DOHH2 (cell line): ENCODE data around the gene STX1A.
A peak's percentile ranks its signal among the peaks of the same experiment; 100 is the strongest.

Experiments used
- H3F3A ChIP-seq: fragments of 200-600 bp; sonication (generic), shearing (Covaris generic); 2 replicates; pipeline ENCODE4 v1.6.0; 2016; ENCODE audit warnings: antibody characterized with exemption, mild to moderate bottlenecking; ENCODE audit not compliant: control insufficient read depth, insufficient read depth
- H3K27ac ChIP-seq: fragments of 200-600 bp; sonication (generic); 2 replicates; pipeline ENCODE4 v1.5.1; 2014; ENCODE audit warnings: low read depth, mild to moderate bottlenecking, low read length, moderate library complexity
- H3K27me3 ChIP-seq: fragments of 200-600 bp; sonication (generic); 2 replicates; pipeline ENCODE4 v1.6.1; 2014; ENCODE audit warnings: mild to moderate bottlenecking, low read length, mixed read lengths; ENCODE audit not compliant: control insufficient read depth
- H3K36me3 ChIP-seq: fragments of 200-600 bp; sonication (generic); 2 replicates; pipeline ENCODE4 v1.6.1; 2014; ENCODE audit warnings: mild to moderate bottlenecking, low read length, moderate library complexity, mixed read lengths; ENCODE audit not compliant: control insufficient read depth
- H3K4me1 ChIP-seq: fragments of 200-600 bp; sonication (generic); 2 replicates; pipeline ENCODE4 v1.6.1; 2014; ENCODE audit warnings: mild to moderate bottlenecking, low read length, mixed read lengths; ENCODE audit not compliant: control insufficient read depth
- H3K4me2 ChIP-seq: fragments of 200-600 bp; sonication (generic); 2 replicates; pipeline ENCODE4 v1.6.0; 2014; ENCODE audit warnings: mild to moderate bottlenecking, low read length, moderate library complexity
- H3K4me3 ChIP-seq: fragments of 200-600 bp; sonication (generic); 2 replicates; pipeline ENCODE4 v1.5.1; 2014; ENCODE audit warnings: mild to moderate bottlenecking, low read length, mixed read lengths
- H3K79me2 ChIP-seq: fragments of 200-600 bp; sonication (generic); 2 replicates; pipeline ENCODE4 v1.6.1; 2014; ENCODE audit warnings: mild to moderate bottlenecking, low read length, mixed read lengths; ENCODE audit not compliant: control insufficient read depth
- H3K9me2 ChIP-seq: fragments of 200-600 bp; sonication (generic); replicated peaks from 2 replicates; pipeline ENCODE4 v1.6.1; 2014; ENCODE audit warnings: mild to moderate bottlenecking, low read length, mixed read lengths; ENCODE audit not compliant: control insufficient read depth
- H3K9me3 ChIP-seq: fragments of 200-600 bp; sonication (generic); 2 replicates; pipeline ENCODE4 v1.6.1; 2014; ENCODE audit warnings: antibody characterized with exemption, low read length, mixed read lengths; ENCODE audit not compliant: control insufficient read depth, insufficient read depth
- H4K20me1 ChIP-seq: fragments of 200-600 bp; sonication (generic); 2 replicates; pipeline ENCODE4 v1.6.0; 2014; ENCODE audit warnings: low read depth, mild to moderate bottlenecking, antibody characterized with exemption, low read length, moderate library complexity; ENCODE audit not compliant: control insufficient read depth, insufficient read depth
- CTCF ChIP-seq: fragments of 200-600 bp; sonication (generic); IDR thresholded peaks from one replicate; pipeline ENCODE4 v1.5.1; 2014; ENCODE audit warnings: antibody characterized with exemption, mild to moderate bottlenecking, low read depth, low read length; ENCODE audit not compliant: poor library complexity, severe bottlenecking
- EZH2phosphoT487 ChIP-seq: fragments of 200-600 bp; sonication (generic); IDR thresholded peaks from 2 replicates; pipeline ENCODE4 v1.6.1; 2017; ENCODE audit warnings: borderline replicate concordance, mild to moderate bottlenecking, antibody characterized with exemption, low read length, moderate library complexity, mixed read lengths

Gene STX1A

GRCh38 chr7:73712773-73713172 is 6.7 kb downstream of the STX1A start:
- no peaks in the 10 kb centered on the region for H3K36me3 ChIP-seq
- H3F3A ChIP-seq = no peaks in the 10 kb centered on the region
- H3K27ac ChIP-seq = no peak overlapping the region
- H3K4me2 ChIP-seq = no peak overlapping the region
- H3K79me2 ChIP-seq = peaks cover 2% of the 10 kb centered on the region
- no peak overlapping the region for H3K4me3 ChIP-seq
- H4K20me1 ChIP-seq = peaks cover 15% of the 10 kb centered on the region; the same call in 1 of the 2 replicates
- peaks cover 12% of the 10 kb centered on the region for H3K4me1 ChIP-seq
- no peaks in the 10 kb centered on the region for H3K9me2 ChIP-seq
- no peaks in the 10 kb centered on the region for H3K9me3 ChIP-seq
- TF ChIP-seq CTCF (no peak), EZH2phosphoT487 (no peak)
- peaks cover 5% of the 10 kb centered on the region for H3K27me3 ChIP-seq

GRCh38 chr7:73708961-73709549 is 10.4 kb downstream of the STX1A start:
- Histone ChIP-seq H3K4me1 (peaks cover 11% of the 10 kb centered on the region), H3K27ac (no peak overlapping the region), H3F3A (no peaks in the 10 kb centered on the region), H4K20me1 (peaks cover 4% of the 10 kb centered on the region; the same call in 1 of the 2 replicates), H3K4me2 (no peak overlapping the region), H3K79me2 (no peaks in the 10 kb centered on the region), H3K9me2 (no peaks in the 10 kb centered on the region), H3K27me3 (no peaks in the 10 kb centered on the region), H3K36me3 (no peaks in the 10 kb centered on the region), H3K4me3 (no peak overlapping the region), H3K9me3 (no peaks in the 10 kb centered on the region)
- TF ChIP-seq EZH2phosphoT487 (no peak), CTCF (no peak)

- Histone ChIP-seq H3F3A (no peaks in the 10 kb centered on the region), H3K9me2 (no peaks in the 10 kb centered on the region), H3K79me2 (no peaks in the 10 kb centered on the region), H3K36me3 (no peaks in the 10 kb centered on the region), H3K4me1 (peaks cover 13% of the 10 kb centered on the region), H3K4me3 (no peak overlapping the region), H4K20me1 (no peaks in the 10 kb centered on the region), H3K27me3 (no peaks in the 10 kb centered on the region), H3K9me3 (no peaks in the 10 kb centered on the region), H3K27ac (no peak overlapping the region), H3K4me2 (peak overlapping the region; percentile 19)
- TF ChIP-seq CTCF (no peak), EZH2phosphoT487 (no peak)
Measured at GRCh38 chr7:73707045-73707631, 12.3 kb downstream of the STX1A start.
